Measurements from ENCODE around the gene LYG2.
"Not testable (repeated sequence)": the region's sequence is repeated elsewhere in the genome, so short reads cannot be mapped to it uniquely, and the experiment has no call there.

The LYG2 gene

DNA sequence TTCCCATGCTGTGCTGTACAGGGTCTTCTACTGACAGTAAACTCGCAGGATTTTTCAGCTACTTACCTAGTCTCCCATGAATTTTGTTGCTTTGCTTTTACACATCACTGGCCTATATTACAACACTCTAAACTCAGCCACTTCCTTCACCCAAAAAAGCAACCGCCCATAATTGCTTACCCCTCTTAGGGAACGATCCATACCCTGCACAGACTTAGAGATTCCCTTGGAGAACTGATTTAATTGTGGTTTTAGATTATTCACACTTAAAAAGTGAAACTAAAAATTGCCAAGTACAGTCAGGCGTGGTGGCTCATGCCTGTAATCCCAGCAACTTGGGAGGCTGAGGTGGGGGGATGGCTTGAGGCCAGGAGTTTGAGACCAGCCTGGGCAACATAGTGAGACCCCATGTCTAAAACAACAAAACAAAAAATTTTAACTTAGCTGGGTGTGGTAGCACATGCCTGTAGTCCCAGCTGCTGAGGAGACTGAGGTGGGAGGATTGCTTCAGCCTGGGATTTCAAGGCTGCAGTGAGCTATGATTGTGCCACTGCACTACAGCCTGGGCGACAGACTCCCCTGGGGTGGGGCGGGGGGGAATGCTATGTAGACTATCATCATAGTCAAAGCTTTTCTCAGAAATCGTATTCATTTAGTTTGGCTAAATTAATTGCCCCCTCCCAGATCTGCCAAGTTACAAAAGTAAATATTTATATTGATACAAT lies 55.2 kb downstream of the LYG2 start:
- DNase-seq, result no peak

GRCh38 chr2:99198103-99198841 lies 57.2 kb downstream of the LYG2 start:
- no peak for DNase-seq

DNA sequence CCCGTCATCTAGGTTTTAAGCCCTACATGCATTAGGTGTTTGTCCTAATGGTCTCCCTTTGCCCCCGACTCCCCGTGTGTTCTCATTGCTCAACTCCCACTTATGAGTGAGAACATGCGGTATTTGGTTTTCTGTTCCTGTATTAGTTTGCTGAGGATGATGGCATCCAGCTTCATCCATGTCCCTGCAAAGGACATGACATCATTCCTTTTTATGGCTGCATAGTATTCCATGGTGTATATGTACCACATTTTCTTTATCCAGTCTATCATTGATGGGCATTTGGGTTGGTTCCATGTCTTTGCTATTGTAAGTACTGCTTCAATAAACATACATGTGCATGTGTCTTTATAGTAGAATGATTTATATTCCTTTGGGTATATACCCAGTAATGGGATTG lies 63.1 kb downstream of the LYG2 start:
- not testable (repeated sequence) for DNase-seq
